Renal pelvis (tissue), 3 donors: Measurements from ENCODE around the gene POU4F3. TPM values are rescaled to one million over a fixed set of nuclear protein-coding genes. Genes with fewer than 3 reads are reported as not detected.

Experiments used
- polyA plus RNA-seq, 3 donors: library from polyadenylated mRNA; unstranded; fragments of 120-200 nt; gene quantifications; one replicate each; pipeline ENCODE4 v1.2.1, GENCODE V29; 2013; ENCODE audit not compliant: insufficient read length in 3 of 3

Gene POU4F3
- polyA plus RNA-seq, 3 donors: 0.06 to 0.13 TPM; not detected in 1

Other genes with a start within 250 kb of the POU4F3 start
- gene PLAC8L1, start 233.3 kb upstream of the POU4F3 start, polyA plus RNA-seq: 1 to 10 TPM in 2 of 3 donors, under 1 TPM in 1; 0.75 to 3.0 (median 2.6) TPM
- 100 to 1,000 TPM; 118 to 166 (median 134) TPM for gene LARS1, start 156.2 kb upstream of the POU4F3 start, polyA plus RNA-seq
- 10 to 100 TPM; 24.1 to 26.5 (median 26.0) TPM for gene RBM27, start 135.2 kb upstream of the POU4F3 start, polyA plus RNA-seq
- 100 to 1,000 TPM in 2 of 3 donors, 10 to 100 TPM in 1; 96.0 to 143 (median 134) TPM for gene TCERG1, start 108.5 kb downstream of the POU4F3 start, polyA plus RNA-seq
- gene GPR151, start 177.4 kb downstream of the POU4F3 start, polyA plus RNA-seq: not detected